ENCODE results near the gene PCNT.

DNA sequence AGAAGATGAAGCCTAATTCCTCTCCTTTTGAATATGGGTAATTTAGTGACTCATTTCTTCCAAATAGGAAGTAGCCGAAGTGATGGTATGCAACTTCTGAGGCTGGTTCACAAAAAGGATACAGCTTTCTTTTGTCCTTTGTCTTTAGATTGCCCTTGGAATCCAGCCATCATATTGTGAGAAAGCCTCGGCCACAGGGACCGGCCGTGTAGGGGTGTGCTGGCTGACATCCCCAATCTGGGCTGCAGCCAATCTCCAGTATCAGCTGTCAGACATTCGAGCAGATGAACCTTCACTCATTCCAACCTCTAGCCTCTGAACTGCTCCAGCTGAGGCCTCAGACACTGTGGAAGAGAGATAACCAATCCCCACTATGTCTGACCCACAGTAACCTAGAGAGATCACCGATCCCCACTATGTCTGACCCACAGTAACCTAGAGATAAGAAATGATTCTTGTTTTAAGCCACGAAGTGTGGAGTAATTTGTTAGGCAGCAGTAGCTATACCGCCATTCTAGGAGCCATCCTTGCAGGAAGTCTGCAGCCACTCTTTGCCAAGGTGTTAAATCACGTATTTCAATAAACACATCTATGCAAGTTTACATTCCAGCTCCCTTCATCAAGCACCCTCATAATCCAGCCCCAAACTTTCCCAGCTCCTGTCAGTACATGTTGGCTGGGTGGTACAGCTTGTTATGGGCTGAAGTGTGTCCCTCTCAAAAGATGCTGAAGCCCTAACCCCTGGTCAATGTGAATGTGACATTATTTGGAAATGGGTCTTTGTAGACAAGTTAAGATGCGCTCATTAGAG is 131.8 kb downstream of the PCNT start:
- no peak for TF ChIP-seq SMC3 (IDR thresholded peaks at IDR 0.05; ENCODE audit: low read depth, low read length)
- no peak for TF ChIP-seq POLR2A (IDR thresholded peaks at IDR 0.05; ENCODE audit: low read depth, low read length)
- no peak for TF ChIP-seq CHD1 (IDR thresholded peaks at IDR 0.05; ENCODE audit: low read depth, low read length)
- TF ChIP-seq, protein P1, sequence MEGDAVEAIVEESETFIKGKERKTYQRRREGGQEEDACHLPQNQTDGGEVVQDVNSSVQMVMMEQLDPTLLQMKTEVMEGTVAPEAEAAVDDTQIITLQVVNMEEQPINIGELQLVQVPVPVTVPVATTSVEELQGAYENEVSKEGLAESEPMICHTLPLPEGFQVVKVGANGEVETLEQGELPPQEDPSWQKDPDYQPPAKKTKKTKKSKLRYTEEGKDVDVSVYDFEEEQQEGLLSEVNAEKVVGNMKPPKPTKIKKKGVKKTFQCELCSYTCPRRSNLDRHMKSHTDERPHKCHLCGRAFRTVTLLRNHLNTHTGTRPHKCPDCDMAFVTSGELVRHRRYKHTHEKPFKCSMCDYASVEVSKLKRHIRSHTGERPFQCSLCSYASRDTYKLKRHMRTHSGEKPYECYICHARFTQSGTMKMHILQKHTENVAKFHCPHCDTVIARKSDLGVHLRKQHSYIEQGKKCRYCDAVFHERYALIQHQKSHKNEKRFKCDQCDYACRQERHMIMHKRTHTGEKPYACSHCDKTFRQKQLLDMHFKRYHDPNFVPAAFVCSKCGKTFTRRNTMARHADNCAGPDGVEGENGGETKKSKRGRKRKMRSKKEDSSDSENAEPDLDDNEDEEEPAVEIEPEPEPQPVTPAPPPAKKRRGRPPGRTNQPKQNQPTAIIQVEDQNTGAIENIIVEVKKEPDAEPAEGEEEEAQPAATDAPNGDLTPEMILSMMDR (conservative IDR thresholded peaks at IDR 0.05; ENCODE audit: low read depth, low read length) = no peak
- TF ChIP-seq USF2 (IDR thresholded peaks at IDR 0.05; ENCODE audit: low read depth, low read length) = no peak
- TF ChIP-seq MAFK (IDR thresholded peaks at IDR 0.05; ENCODE audit: low read depth, low read length) = no peak
- TF ChIP-seq ELK1 (IDR thresholded peaks at IDR 0.05; ENCODE audit: borderline replicate concordance, low read depth, low read length) = no peak
- TF ChIP-seq FOS (IDR thresholded peaks at IDR 0.05; ENCODE audit: low read depth, low read length) = no peak
- no peak for TF ChIP-seq BHLHE40 (IDR thresholded peaks at IDR 0.05; ENCODE audit: low read depth, low read length)
- no peak for TF ChIP-seq CEBPB (IDR thresholded peaks at IDR 0.05; ENCODE audit: low read depth, low read length)
- TF ChIP-seq RFX5 (IDR thresholded peaks at IDR 0.05; ENCODE audit: low read depth, low read length) = no peak
- no peak for TF ChIP-seq RAD21 (IDR thresholded peaks at IDR 0.05; ENCODE audit: low read length)
- no peak for TF ChIP-seq MXI1 (IDR thresholded peaks at IDR 0.05; ENCODE audit: borderline replicate concordance, low read depth, low read length)
- TF ChIP-seq RCOR1 (IDR thresholded peaks at IDR 0.05; ENCODE audit: insufficient replicate concordance, low read length) = no peak
